HepG2 (cell line): Measurements from ENCODE around the gene C20orf202.

Source experiments
- CC2D1A ChIP-seq: sonication (generic); formaldehyde crosslinking; IDR thresholded peaks from 2 replicates; pipeline ENCODE4 v1.8.1; 2023; ENCODE audit warnings: mild to moderate bottlenecking, missing genetic modification reagents
- ELF4 ChIP-seq: sonication (generic); formaldehyde crosslinking; IDR thresholded peaks from 2 replicates; pipeline ENCODE4 v1.5.0; 2020; ENCODE audit warnings: missing genetic modification reagents, mild to moderate bottlenecking, moderate library complexity, borderline replicate concordance
- FOXA1 ChIP-seq, 2 experiments: fragments of 450-650 bp in 1 of 2; sonication (generic) in 1 of 2; formaldehyde crosslinking in 1 of 2; IDR thresholded peaks; 2 replicates each; pipeline versions ENCODE4 v1.4.0 to v1.6.1; 2016 to 2020; ENCODE audit warnings: missing genetic modification reagents in 1 of 2
- GABPA ChIP-seq, 2 experiments: IDR thresholded peaks; 2 replicates each; pipeline ENCODE4 v1.6.1; 2011 to 2016; ENCODE audit warnings: low read depth in 2 of 2, low read length in 1 of 2, missing biosample characterization in 1 of 2, missing genetic modification characterization in 1 of 2
- POLR2A ChIP-seq, 2 experiments: IDR thresholded peaks; 2 replicates each; pipeline ENCODE4 v1.6.1; 2011; ENCODE audit warnings: low read depth in 2 of 2, low read length in 2 of 2, mild to moderate bottlenecking in 1 of 2, moderate library complexity in 1 of 2; ENCODE audit not compliant: insufficient read depth in 1 of 2
- RAD21 ChIP-seq: fragments of 450-650 bp; formaldehyde crosslinking; IDR thresholded peaks from 2 replicates; pipeline ENCODE4 v1.5.0; 2020; ENCODE audit warnings: mild to moderate bottlenecking
- TP53 ChIP-seq: sonication (generic); formaldehyde crosslinking; conservative IDR thresholded peaks from 2 replicates; pipeline ENCODE4 v1.4.0; 2020; ENCODE audit warnings: missing genetic modification reagents
- TF ChIP-seq, protein P1 (sequence below): sonication (generic); formaldehyde crosslinking; IDR thresholded peaks from 2 replicates; pipeline ENCODE4 v1.5.0; 2020; ENCODE audit warnings: mild to moderate bottlenecking, missing genetic modification reagents
- TF ChIP-seq, protein P2 (sequence below): IDR thresholded peaks from 2 replicates; pipeline ENCODE4 v1.6.1; 2012; ENCODE audit warnings: inconsistent platforms
- TF ChIP-seq, protein P3 (sequence below), 2 experiments: sonication (generic) in 1 of 2; formaldehyde crosslinking in 1 of 2; IDR thresholded peaks; 2 replicates each; pipeline versions ENCODE4 v1.5.1 to v1.6.1; 2011 to 2020; ENCODE audit warnings: borderline replicate concordance in 1 of 2, low read depth in 1 of 2, low read length in 1 of 2, mild to moderate bottlenecking in 1 of 2, missing genetic modification reagents in 1 of 2, moderate library complexity in 1 of 2
- TF ChIP-seq, protein P4 (sequence below): sonication (generic); formaldehyde crosslinking; IDR thresholded peaks from 2 replicates; pipeline ENCODE4 v1.5.0; 2020; ENCODE audit warnings: mild to moderate bottlenecking, missing genetic modification reagents, moderate library complexity
- TF ChIP-seq, protein P5 (sequence below): sonication (generic); formaldehyde crosslinking; IDR thresholded peaks from 2 replicates; pipeline ENCODE4 v1.4.0; 2020; ENCODE audit warnings: missing genetic modification reagents
- TF ChIP-seq, protein P6 (sequence below): sonication (generic); formaldehyde crosslinking; IDR thresholded peaks from 2 replicates; pipeline ENCODE4 v1.4.0; 2020; ENCODE audit warnings: mild to moderate bottlenecking, missing genetic modification reagents
- TF ChIP-seq, protein P7 (sequence below), 2 experiments: IDR thresholded peaks; 2 replicates each; pipeline ENCODE4 v1.6.1; 2011 to 2012; ENCODE audit warnings: low read length in 2 of 2, borderline replicate concordance in 1 of 2, low read depth in 1 of 2, mild to moderate bottlenecking in 1 of 2, moderate library complexity in 1 of 2

DNA sequence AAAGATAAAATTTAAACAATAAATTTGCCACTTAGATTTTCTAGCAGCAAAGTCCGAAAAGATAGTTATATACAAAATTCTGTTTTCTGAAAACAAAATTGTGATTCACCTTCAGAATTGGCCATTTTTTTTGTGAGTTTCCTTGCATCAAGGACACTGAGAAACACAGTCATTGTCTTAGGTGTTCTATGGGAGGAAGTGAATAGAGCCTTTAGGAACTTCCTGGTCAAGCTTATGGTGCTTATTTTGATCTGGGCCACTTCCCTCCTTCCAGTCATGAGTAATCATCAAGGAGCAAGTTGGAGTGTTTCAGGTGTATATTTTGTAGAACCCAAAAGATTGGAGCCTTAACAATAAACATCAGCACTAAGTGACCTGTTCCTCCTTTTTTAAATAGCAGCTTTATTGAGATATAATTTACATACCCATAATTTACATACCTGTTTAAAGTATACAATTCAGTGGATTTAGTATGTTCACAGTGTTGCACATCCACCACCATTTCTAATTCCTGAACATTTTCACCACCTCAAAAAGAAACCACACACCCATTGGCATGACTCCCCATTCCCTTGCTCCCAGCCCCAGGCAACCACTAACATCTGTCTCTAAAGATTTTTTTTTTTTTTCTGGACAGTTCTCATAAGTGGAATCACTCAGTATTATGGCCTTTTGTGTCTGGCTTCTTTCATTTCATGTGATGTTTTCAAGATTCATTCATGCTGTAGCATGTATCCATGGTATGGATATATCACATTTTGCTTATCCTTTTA lies 36.1 kb upstream of the C20orf202 start:
- TF ChIP-seq POLR2A (IDR thresholded peaks at IDR 0.05; ENCODE audit: insufficient read depth in 1 of 2, low read depth in 2 of 2, low read length in 2 of 2) (no peak), CC2D1A (CRISPR knock-in tag) (no peak), GABPA (IDR thresholded peaks at IDR 0.05; ENCODE audit: low read depth, low read length) (no peak), GABPA (CRISPR knock-in tag; IDR thresholded peaks at IDR 0.05; ENCODE audit: low read depth) (no peak), FOXA1 (IDR thresholded peaks at IDR 0.05) (no peak), FOXA1 (CRISPR knock-in tag; IDR thresholded peaks at IDR 0.05) (no peak), ELF4 (CRISPR knock-in tag) (no peak), RAD21 (CRISPR knock-in tag) (no peak), TP53 (CRISPR knock-in tag) (no peak)
- TF ChIP-seq, protein P1, sequence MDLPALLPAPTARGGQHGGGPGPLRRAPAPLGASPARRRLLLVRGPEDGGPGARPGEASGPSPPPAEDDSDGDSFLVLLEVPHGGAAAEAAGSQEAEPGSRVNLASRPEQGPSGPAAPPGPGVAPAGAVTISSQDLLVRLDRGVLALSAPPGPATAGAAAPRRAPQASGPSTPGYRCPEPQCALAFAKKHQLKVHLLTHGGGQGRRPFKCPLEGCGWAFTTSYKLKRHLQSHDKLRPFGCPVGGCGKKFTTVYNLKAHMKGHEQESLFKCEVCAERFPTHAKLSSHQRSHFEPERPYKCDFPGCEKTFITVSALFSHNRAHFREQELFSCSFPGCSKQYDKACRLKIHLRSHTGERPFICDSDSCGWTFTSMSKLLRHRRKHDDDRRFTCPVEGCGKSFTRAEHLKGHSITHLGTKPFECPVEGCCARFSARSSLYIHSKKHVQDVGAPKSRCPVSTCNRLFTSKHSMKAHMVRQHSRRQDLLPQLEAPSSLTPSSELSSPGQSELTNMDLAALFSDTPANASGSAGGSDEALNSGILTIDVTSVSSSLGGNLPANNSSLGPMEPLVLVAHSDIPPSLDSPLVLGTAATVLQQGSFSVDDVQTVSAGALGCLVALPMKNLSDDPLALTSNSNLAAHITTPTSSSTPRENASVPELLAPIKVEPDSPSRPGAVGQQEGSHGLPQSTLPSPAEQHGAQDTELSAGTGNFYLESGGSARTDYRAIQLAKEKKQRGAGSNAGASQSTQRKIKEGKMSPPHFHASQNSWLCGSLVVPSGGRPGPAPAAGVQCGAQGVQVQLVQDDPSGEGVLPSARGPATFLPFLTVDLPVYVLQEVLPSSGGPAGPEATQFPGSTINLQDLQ (CRISPR knock-in tag): no peak
- TF ChIP-seq, protein P2, sequence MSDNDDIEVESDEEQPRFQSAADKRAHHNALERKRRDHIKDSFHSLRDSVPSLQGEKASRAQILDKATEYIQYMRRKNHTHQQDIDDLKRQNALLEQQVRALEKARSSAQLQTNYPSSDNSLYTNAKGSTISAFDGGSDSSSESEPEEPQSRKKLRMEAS: no peak
- TF ChIP-seq, protein P3, sequence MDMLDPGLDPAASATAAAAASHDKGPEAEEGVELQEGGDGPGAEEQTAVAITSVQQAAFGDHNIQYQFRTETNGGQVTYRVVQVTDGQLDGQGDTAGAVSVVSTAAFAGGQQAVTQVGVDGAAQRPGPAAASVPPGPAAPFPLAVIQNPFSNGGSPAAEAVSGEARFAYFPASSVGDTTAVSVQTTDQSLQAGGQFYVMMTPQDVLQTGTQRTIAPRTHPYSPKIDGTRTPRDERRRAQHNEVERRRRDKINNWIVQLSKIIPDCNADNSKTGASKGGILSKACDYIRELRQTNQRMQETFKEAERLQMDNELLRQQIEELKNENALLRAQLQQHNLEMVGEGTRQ (IDR thresholded peaks at IDR 0.05; ENCODE audit: low read depth, low read length): no peak
- TF ChIP-seq, protein P3 (CRISPR knock-in tag; IDR thresholded peaks at IDR 0.05; ENCODE audit: borderline replicate concordance): no peak
- TF ChIP-seq, protein P4, sequence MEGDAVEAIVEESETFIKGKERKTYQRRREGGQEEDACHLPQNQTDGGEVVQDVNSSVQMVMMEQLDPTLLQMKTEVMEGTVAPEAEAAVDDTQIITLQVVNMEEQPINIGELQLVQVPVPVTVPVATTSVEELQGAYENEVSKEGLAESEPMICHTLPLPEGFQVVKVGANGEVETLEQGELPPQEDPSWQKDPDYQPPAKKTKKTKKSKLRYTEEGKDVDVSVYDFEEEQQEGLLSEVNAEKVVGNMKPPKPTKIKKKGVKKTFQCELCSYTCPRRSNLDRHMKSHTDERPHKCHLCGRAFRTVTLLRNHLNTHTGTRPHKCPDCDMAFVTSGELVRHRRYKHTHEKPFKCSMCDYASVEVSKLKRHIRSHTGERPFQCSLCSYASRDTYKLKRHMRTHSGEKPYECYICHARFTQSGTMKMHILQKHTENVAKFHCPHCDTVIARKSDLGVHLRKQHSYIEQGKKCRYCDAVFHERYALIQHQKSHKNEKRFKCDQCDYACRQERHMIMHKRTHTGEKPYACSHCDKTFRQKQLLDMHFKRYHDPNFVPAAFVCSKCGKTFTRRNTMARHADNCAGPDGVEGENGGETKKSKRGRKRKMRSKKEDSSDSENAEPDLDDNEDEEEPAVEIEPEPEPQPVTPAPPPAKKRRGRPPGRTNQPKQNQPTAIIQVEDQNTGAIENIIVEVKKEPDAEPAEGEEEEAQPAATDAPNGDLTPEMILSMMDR (CRISPR knock-in tag): no peak
- TF ChIP-seq, protein P5, sequence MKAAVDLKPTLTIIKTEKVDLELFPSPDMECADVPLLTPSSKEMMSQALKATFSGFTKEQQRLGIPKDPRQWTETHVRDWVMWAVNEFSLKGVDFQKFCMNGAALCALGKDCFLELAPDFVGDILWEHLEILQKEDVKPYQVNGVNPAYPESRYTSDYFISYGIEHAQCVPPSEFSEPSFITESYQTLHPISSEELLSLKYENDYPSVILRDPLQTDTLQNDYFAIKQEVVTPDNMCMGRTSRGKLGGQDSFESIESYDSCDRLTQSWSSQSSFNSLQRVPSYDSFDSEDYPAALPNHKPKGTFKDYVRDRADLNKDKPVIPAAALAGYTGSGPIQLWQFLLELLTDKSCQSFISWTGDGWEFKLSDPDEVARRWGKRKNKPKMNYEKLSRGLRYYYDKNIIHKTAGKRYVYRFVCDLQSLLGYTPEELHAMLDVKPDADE: no peak
- TF ChIP-seq, protein P6, sequence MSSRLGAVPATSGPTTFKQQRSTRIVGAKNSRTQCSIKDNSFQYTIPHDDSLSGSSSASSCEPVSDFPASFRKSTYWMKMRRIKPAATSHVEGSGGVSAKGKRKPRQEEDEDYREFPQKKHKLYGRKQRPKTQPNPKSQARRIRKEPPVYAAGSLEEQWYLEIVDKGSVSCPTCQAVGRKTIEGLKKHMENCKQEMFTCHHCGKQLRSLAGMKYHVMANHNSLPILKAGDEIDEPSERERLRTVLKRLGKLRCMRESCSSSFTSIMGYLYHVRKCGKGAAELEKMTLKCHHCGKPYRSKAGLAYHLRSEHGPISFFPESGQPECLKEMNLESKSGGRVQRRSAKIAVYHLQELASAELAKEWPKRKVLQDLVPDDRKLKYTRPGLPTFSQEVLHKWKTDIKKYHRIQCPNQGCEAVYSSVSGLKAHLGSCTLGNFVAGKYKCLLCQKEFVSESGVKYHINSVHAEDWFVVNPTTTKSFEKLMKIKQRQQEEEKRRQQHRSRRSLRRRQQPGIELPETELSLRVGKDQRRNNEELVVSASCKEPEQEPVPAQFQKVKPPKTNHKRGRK: no peak
- TF ChIP-seq, protein P7, sequence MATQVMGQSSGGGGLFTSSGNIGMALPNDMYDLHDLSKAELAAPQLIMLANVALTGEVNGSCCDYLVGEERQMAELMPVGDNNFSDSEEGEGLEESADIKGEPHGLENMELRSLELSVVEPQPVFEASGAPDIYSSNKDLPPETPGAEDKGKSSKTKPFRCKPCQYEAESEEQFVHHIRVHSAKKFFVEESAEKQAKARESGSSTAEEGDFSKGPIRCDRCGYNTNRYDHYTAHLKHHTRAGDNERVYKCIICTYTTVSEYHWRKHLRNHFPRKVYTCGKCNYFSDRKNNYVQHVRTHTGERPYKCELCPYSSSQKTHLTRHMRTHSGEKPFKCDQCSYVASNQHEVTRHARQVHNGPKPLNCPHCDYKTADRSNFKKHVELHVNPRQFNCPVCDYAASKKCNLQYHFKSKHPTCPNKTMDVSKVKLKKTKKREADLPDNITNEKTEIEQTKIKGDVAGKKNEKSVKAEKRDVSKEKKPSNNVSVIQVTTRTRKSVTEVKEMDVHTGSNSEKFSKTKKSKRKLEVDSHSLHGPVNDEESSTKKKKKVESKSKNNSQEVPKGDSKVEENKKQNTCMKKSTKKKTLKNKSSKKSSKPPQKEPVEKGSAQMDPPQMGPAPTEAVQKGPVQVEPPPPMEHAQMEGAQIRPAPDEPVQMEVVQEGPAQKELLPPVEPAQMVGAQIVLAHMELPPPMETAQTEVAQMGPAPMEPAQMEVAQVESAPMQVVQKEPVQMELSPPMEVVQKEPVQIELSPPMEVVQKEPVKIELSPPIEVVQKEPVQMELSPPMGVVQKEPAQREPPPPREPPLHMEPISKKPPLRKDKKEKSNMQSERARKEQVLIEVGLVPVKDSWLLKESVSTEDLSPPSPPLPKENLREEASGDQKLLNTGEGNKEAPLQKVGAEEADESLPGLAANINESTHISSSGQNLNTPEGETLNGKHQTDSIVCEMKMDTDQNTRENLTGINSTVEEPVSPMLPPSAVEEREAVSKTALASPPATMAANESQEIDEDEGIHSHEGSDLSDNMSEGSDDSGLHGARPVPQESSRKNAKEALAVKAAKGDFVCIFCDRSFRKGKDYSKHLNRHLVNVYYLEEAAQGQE (IDR thresholded peaks at IDR 0.05; ENCODE audit: borderline replicate concordance in 1 of 2, low read depth in 1 of 2, low read length in 2 of 2): no peak
